ENCODE measurements around the gene SMIM45.

Gene SMIM45

GRCh38 chr22:41964112-41964491, 12.2 kb downstream of the SMIM45 start:
- no peak overlapping the region for H3K4me3 Mint-ChIP-seq
- no peak overlapping the region for H3K27ac Mint-ChIP-seq
- peaks cover 6 to 12% (median 7%) of the 10 kb centered on the region in 3 donors for H3K4me1 Mint-ChIP-seq
- H3K27me3 Mint-ChIP-seq, result peaks cover 2% of the 10 kb centered on the region
- no peaks in the 10 kb centered on the region for H3K9me3 Mint-ChIP-seq
- H3K36me3 Mint-ChIP-seq, result no peaks in the 10 kb centered on the region

GRCh38 chr22:41966225-41966606, 14.3 kb downstream of the SMIM45 start:
- H3K36me3 Mint-ChIP-seq, result no peaks in the 10 kb centered on the region
- H3K27ac Mint-ChIP-seq, result no peak overlapping the region
- peaks cover 10% of the 10 kb centered on the region for H3K27me3 Mint-ChIP-seq
- H3K4me1 Mint-ChIP-seq, result peaks cover 0 to 3% (median 0%) of the 10 kb centered on the region in 3 donors
- no peaks in the 10 kb centered on the region for H3K9me3 Mint-ChIP-seq
- peak overlapping the region in 1 of 4 donors; percentile 4 for H3K4me3 Mint-ChIP-seq

- no peaks in the 10 kb centered on the region for H3K36me3 Mint-ChIP-seq
- H3K4me1 Mint-ChIP-seq, result peaks cover 0 to 3% (median 0%) of the 10 kb centered on the region in 3 donors
- H3K9me3 Mint-ChIP-seq, result no peaks in the 10 kb centered on the region
- peak overlapping the region in 1 of 4 donors; percentile 4 for H3K4me3 Mint-ChIP-seq
- peak overlapping the region in 1 of 3 donors; percentile 35 for H3K27ac Mint-ChIP-seq
- H3K27me3 Mint-ChIP-seq, result peaks cover 14% of the 10 kb centered on the region
These were observed 14.8 kb downstream of the SMIM45 start for GRCh38 chr22:41966607-41967240.

- Mint-ChIP-seq H3K27ac (peak overlapping the region in 1 of 3 donors; percentile 62), H3K36me3 (no peaks in the 10 kb centered on the region), H3K4me3 (no peak overlapping the region), H3K4me1 (peaks cover 0 to 3% (median 0%) of the 10 kb centered on the region in 3 donors), H3K9me3 (no peaks in the 10 kb centered on the region), H3K27me3 (peaks cover 21% of the 10 kb centered on the region)
These were observed 16.7 kb downstream of the SMIM45 start for GRCh38 chr22:41968601-41969000.

- H3K27me3 Mint-ChIP-seq, result peaks cover 24% of the 10 kb centered on the region
- H3K4me3 Mint-ChIP-seq, result no peak within 1 kb of the TSS
- H3K4me1 Mint-ChIP-seq, result peaks cover 0 to 3% (median 0%) of the 10 kb centered on the region in 3 donors
- no peaks in the 10 kb centered on the region for H3K9me3 Mint-ChIP-seq
- H3K27ac Mint-ChIP-seq, result peak within 1 kb of the TSS in 1 of 3 donors; percentile 62
- H3K36me3 Mint-ChIP-seq, result no peaks in the 10 kb centered on the region
These were observed 17.2 kb downstream of the SMIM45 start, which contains the start of gene SEPTIN3 for GRCh38 chr22:41969110-41969646. SEPTIN3 (plus strand) TSS chr22:41969443; CDS start chr22:41971493, 2,050 bp downstream.

GRCh38 chr22:41970601-41971000, 18.7 kb downstream of the SMIM45 start:
- Mint-ChIP-seq H3K4me3 (no peak overlapping the region), H3K27ac (no peak overlapping the region), H3K36me3 (no peaks in the 10 kb centered on the region), H3K4me1 (peaks cover 0 to 6% (median 3%) of the 10 kb centered on the region in 3 donors), H3K9me3 (no peaks in the 10 kb centered on the region), H3K27me3 (peaks cover 29% of the 10 kb centered on the region)

GRCh38 chr22:41971431-41971830, 19.5 kb downstream of the SMIM45 start:
- peaks cover 36% of the 10 kb centered on the region for H3K27me3 Mint-ChIP-seq
- no peaks in the 10 kb centered on the region for H3K9me3 Mint-ChIP-seq
- H3K27ac Mint-ChIP-seq, result no peak overlapping the region
- no peaks in the 10 kb centered on the region for H3K36me3 Mint-ChIP-seq
- no peak overlapping the region for H3K4me3 Mint-ChIP-seq
- H3K4me1 Mint-ChIP-seq, result peaks cover 0 to 11% (median 3%) of the 10 kb centered on the region in 3 donors

GRCh38 chr22:41974691-41975290, 22.8 kb downstream of the SMIM45 start:
- peaks cover 0 to under 1% (median 0%) of the 10 kb centered on the region in 3 donors for H3K9me3 Mint-ChIP-seq
- H3K4me1 Mint-ChIP-seq, result peaks cover 0 to 8% (median 3%) of the 10 kb centered on the region in 3 donors
- H3K36me3 Mint-ChIP-seq, result no peaks in the 10 kb centered on the region
- peaks cover 36% of the 10 kb centered on the region for H3K27me3 Mint-ChIP-seq
- H3K4me3 Mint-ChIP-seq, result peak overlapping the region in 1 of 4 donors; percentile 19
- peak overlapping the region in 1 of 3 donors; percentile 67 for H3K27ac Mint-ChIP-seq

- Mint-ChIP-seq H3K27me3 (peaks cover 33% of the 10 kb centered on the region), H3K9me3 (peaks cover 0 to 1% (median 0%) of the 10 kb centered on the region in 3 donors), H3K36me3 (no peaks in the 10 kb centered on the region), H3K4me3 (peak overlapping the region; percentile 19 to 90 (median 78)), H3K27ac (peak overlapping the region in 2 of 3 donors; percentile 21 to 67), H3K4me1 (peaks cover 0 to 8% (median 3%) of the 10 kb centered on the region in 3 donors)
These were observed 23.5 kb downstream of the SMIM45 start for GRCh38 chr22:41975299-41976069.

- Mint-ChIP-seq H3K4me1 (peaks cover 0 to 8% (median 3%) of the 10 kb centered on the region in 3 donors), H3K27ac (peak overlapping the region in 2 of 3 donors; percentile 10 to 21), H3K4me3 (peak overlapping the region; percentile 19 to 90 (median 78)), H3K27me3 (peaks cover 27% of the 10 kb centered on the region), H3K36me3 (no peaks in the 10 kb centered on the region), H3K9me3 (peaks cover 0 to 1% (median 0%) of the 10 kb centered on the region in 3 donors)
These were observed 24.3 kb downstream of the SMIM45 start for GRCh38 chr22:41976070-41976901.

GRCh38 chr22:41976961-41977566, 25.1 kb downstream of the SMIM45 start:
- Mint-ChIP-seq H3K4me1 (peaks cover 0 to 8% (median 3%) of the 10 kb centered on the region in 3 donors), H3K9me3 (peaks cover 0 to 1% (median 0%) of the 10 kb centered on the region in 3 donors), H3K4me3 (peak overlapping the region; percentile 63 to 70 (median 67)), H3K36me3 (no peaks in the 10 kb centered on the region), H3K27me3 (peaks cover 25% of the 10 kb centered on the region), H3K27ac (no peak overlapping the region)

GRCh38 chr22:41978732-41979131, 26.8 kb downstream of the SMIM45 start:
- H3K36me3 Mint-ChIP-seq, result no peaks in the 10 kb centered on the region
- H3K4me1 Mint-ChIP-seq, result peaks cover 0 to 8% (median 3%) of the 10 kb centered on the region in 3 donors
- H3K4me3 Mint-ChIP-seq, result peak overlapping the region in 1 of 4 donors; percentile 57
- peaks cover 19% of the 10 kb centered on the region for H3K27me3 Mint-ChIP-seq
- peaks cover 0 to 1% (median 0%) of the 10 kb centered on the region in 3 donors for H3K9me3 Mint-ChIP-seq
- H3K27ac Mint-ChIP-seq, result no peak overlapping the region

GRCh38 chr22:41979423-41980250, 27.7 kb downstream of the SMIM45 start:
- Mint-ChIP-seq H3K27ac (no peak overlapping the region), H3K36me3 (no peaks in the 10 kb centered on the region), H3K4me3 (no peak overlapping the region), H3K9me3 (peaks cover 0 to 1% (median 0%) of the 10 kb centered on the region in 3 donors), H3K27me3 (peaks cover 15% of the 10 kb centered on the region), H3K4me1 (peaks cover 0 to 8% (median 2%) of the 10 kb centered on the region in 3 donors)

Data from IgD-negative memory B cell (primary cell).